Activated B cell treated with CpG ODN at 0.5 μM for 24 hours (primary cell): ENCODE data around the gene APBB2. TPM values are rescaled to one million over a fixed set of nuclear protein-coding genes. Genes with fewer than 3 reads are reported as not detected.

Experiments
- ATAC-seq: fragments of 200-7000 bp; cut with Tn5 transposase; one replicate; pipeline ENCODE4 v1.10.0; 2021; ENCODE audit warnings: low read depth, mild to moderate bottlenecking, moderate library complexity
- CTCF ChIA-PET: fragments of 350-600 bp; sonication (Branson Sonifier 250); formaldehyde crosslinking; loops from one replicate; lab custom pipeline; 2021; ENCODE audit warnings: antibody characterized with exemption; lab: Charles Lee
- POLR2A ChIA-PET: fragments of 350-600 bp; sonication (Branson Sonifier 250); formaldehyde crosslinking; loops from one replicate; lab custom pipeline; 2021; ENCODE audit warnings: antibody characterized with exemption; lab: Charles Lee
- DNase-seq: peaks from one replicate; pipeline ENCODE4 v3.0.0; 2022
- H3K27ac Mint-ChIP-seq: one replicate; pipeline ENCODE4 v1.8.0; 2020; ENCODE audit warnings: mixed read lengths
- H3K27me3 Mint-ChIP-seq: one replicate; pipeline ENCODE4 v1.8.0; 2021; ENCODE audit warnings: mixed read lengths
- H3K36me3 Mint-ChIP-seq: one replicate; pipeline ENCODE4 v1.8.0; 2021; ENCODE audit warnings: low read depth, mixed read lengths
- H3K4me1 Mint-ChIP-seq: one replicate; pipeline ENCODE4 v1.8.0; 2021; ENCODE audit warnings: mixed read lengths
- H3K4me3 Mint-ChIP-seq: one replicate; pipeline ENCODE4 v1.8.0; 2020; ENCODE audit warnings: mild to moderate bottlenecking, mixed read lengths
- H3K9me3 Mint-ChIP-seq: one replicate; pipeline ENCODE4 v1.8.0; 2020; ENCODE audit warnings: mixed read lengths
- CTCF ChIP-seq: fragments of 200-600 bp; IDR thresholded peaks from one replicate; pipeline ENCODE4 v1.8.0; 2022; ENCODE audit warnings: antibody characterized with exemption, mild to moderate bottlenecking
- intact Hi-C: fragments of 100-400 bp; cut with micrococcal nuclease; formaldehyde crosslinking; loops from one replicate; pipeline ENCODE4 v1.15.1; 2024
- total RNA-seq: library from RNA; stranded (reverse); gene quantifications from 2 replicates; pipeline ENCODE4 v1.2.3, GENCODE V29; 2022

APBB2 gene
- total RNA-seq, 1 donor from 2014 or later, result 3.7 TPM

DNA sequence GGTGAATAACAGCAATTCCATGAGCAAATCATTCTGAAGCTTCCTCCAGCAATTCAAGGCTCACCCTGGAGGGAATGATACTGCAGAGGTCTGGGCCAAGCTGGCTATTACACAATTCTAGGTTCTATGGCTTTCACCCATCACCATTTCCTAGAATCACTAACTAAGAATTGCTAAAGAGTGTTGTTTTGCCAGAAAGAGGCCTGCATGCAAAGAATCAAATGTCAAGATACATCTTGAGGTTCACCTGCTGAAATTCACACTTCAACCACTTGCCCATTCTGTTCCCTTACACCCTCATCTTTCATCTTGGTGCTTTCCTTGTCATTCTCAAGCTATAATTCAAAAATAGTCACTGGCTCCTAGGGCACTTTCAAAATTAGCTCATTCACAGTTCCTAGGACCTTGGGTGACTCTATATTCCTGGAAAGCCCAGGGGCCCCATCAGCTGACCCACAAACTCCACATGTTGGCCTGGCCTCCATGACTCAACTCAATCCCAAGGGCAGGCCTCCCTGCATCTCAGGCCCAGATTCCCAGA, 7.0 kb downstream of the APBB2 start:
- ATAC-seq (no peak), DNase-seq (no peak)
- Mint-ChIP-seq H3K9me3 (no peaks in the 10 kb centered on the region), H3K27ac (no peak overlapping the region), H3K4me1 (no peaks in the 10 kb centered on the region), H3K4me3 (no peak overlapping the region), H3K36me3 (no peaks in the 10 kb centered on the region), H3K27me3 (peaks cover 16% of the 10 kb centered on the region)
- ChIA-PET POLR2A (no interaction called here), CTCF (no interaction called here)
- TF ChIP-seq CTCF, result no peak
- intact Hi-C loops, result no loop called here

DNA sequence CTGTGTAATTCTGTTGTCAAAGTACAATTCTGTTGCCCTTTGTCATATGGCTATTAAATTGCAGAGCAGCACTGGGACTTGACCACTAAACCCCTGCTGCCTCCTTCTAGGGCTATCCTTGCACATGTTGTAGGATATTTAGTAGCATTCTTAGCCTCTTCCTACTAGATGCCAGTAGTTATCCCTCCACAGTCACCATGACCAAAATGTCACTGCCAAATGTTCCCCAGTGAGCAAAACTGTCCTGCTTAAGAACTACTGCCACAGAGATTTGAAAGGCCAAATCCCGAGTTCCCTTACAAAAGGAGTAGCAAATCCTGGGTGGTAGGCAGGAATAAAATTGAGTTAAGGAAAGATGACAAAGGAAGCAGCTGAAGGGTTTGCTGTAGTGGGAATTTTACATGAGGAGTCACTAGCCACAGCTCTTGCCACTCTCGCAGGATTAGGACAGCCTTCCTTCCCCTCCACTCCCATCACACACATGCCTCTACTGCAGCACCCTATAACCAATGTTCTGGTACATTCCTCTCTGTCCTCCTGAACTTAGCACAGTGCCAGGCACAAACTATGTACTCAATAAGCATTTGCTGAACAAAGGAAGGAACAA, 8.4 kb downstream of the APBB2 start:
- H3K4me3 Mint-ChIP-seq, result no peak overlapping the region
- H3K9me3 Mint-ChIP-seq, result no peaks in the 10 kb centered on the region
- ChIA-PET POLR2A (no interaction called here), CTCF (no interaction called here)
- DNase-seq (no peak), ATAC-seq (no peak)
- TF ChIP-seq CTCF, result no peak
- intact Hi-C loops, result no loop called here
- no peaks in the 10 kb centered on the region for H3K36me3 Mint-ChIP-seq
- H3K27me3 Mint-ChIP-seq, result peaks cover 15% of the 10 kb centered on the region
- H3K4me1 Mint-ChIP-seq, result no peaks in the 10 kb centered on the region
- no peak overlapping the region for H3K27ac Mint-ChIP-seq

GRCh38 chr4:41205130-41205529, 9.2 kb downstream of the APBB2 start:
- H3K36me3 Mint-ChIP-seq, result no peaks in the 10 kb centered on the region
- no peak overlapping the region for H3K27ac Mint-ChIP-seq
- DNase-seq (no peak), ATAC-seq (no peak)
- H3K9me3 Mint-ChIP-seq, result no peaks in the 10 kb centered on the region
- intact Hi-C loops, result no loop called here
- CTCF ChIA-PET, result no interaction called here
- no peak for TF ChIP-seq CTCF
- no peaks in the 10 kb centered on the region for H3K4me1 Mint-ChIP-seq
- POLR2A ChIA-PET, result no interaction called here
- H3K27me3 Mint-ChIP-seq, result peaks cover 13% of the 10 kb centered on the region
- H3K4me3 Mint-ChIP-seq, result no peak overlapping the region

GRCh38 chr4:41204400-41204978, 9.9 kb downstream of the APBB2 start:
- Mint-ChIP-seq H3K27ac (no peak overlapping the region), H3K9me3 (no peaks in the 10 kb centered on the region), H3K36me3 (no peaks in the 10 kb centered on the region), H3K4me1 (no peaks in the 10 kb centered on the region), H3K4me3 (no peak overlapping the region), H3K27me3 (peaks cover 10% of the 10 kb centered on the region)
- TF ChIP-seq CTCF, result no peak
- ChIA-PET CTCF (no interaction called here), POLR2A (no interaction called here)
- intact Hi-C loops, result no loop called here
- DNase-seq, result no peak
- no peak for ATAC-seq

- H3K4me1 Mint-ChIP-seq, result no peaks in the 10 kb centered on the region
- no peak for ATAC-seq
- no peak for DNase-seq
- ChIA-PET CTCF (no interaction called here), POLR2A (no interaction called here)
- peaks cover 10% of the 10 kb centered on the region for H3K27me3 Mint-ChIP-seq
- H3K9me3 Mint-ChIP-seq, result no peaks in the 10 kb centered on the region
- no peak for TF ChIP-seq CTCF
- no peaks in the 10 kb centered on the region for H3K36me3 Mint-ChIP-seq
- intact Hi-C loops, result no loop called here
- no peak overlapping the region for H3K4me3 Mint-ChIP-seq
- H3K27ac Mint-ChIP-seq, result no peak overlapping the region
Observed at GRCh38 chr4:41203841-41204240, 10.5 kb downstream of the APBB2 start.
